RWPE1 (cell line): ENCODE data around the gene HK2.
"Not testable (repeated sequence)": the region's sequence is repeated elsewhere in the genome, so short reads cannot be mapped to it uniquely, and the experiment has no call there.

Experiments
- CTCF ChIA-PET: fragments of 350-600 bp; sonication (Branson Sonifier 250); formaldehyde crosslinking; extraction: SDS; loops from one replicate; lab custom pipeline; 2021; lab: Yijun Ruan, JAX
- POLR2A ChIA-PET: fragments of 400-600 bp; formaldehyde crosslinking; extraction: SDS; loops from one replicate; lab custom pipeline; 2020; ENCODE audit warnings: antibody characterized with exemption; ENCODE audit not compliant: low non-redundant PET; lab: Yijun Ruan, JAX
- DNase-seq: peaks from one replicate; pipeline ENCODE4 v3.0.0; 2012; ENCODE audit warnings: low spot score
- H3K27ac ChIP-seq: fragments of 450-650 bp; 2 replicates; pipeline ENCODE4 v1.5.1; 2017
- CTCF ChIP-seq: fragments of 450-650 bp; conservative IDR thresholded peaks from 2 replicates; pipeline ENCODE4 v1.5.1; 2017; ENCODE audit warnings: low read depth, mild to moderate bottlenecking

The HK2 gene

GRCh38 chr2:74833418-74834233, at the start of gene HK2:
HK2 (plus strand) TSS chr2:74834127; CDS start chr2:74834581, 454 bp downstream.
- TF ChIP-seq CTCF, result no peak
- peak; percentile 98 for DNase-seq
- CTCF ChIA-PET, result no interaction called here
- POLR2A ChIA-PET, result interaction anchor here (0.6 to 0.8 kb wide), 3 partner anchors 9 to 11 kb away, joined by 3 to 4 read pairs (median 3); no protein-coding TSS in a partner anchor
- H3K27ac ChIP-seq, result peak within 1 kb of the TSS; percentile 80

- no peak for TF ChIP-seq CTCF
- ChIA-PET POLR2A (no interaction called here), CTCF (interaction anchor here (0.7 kb wide), 1 partner anchor 25 kb away, joined by 4 read pairs; no protein-coding TSS in a partner anchor)
- no peak for DNase-seq
- no peak overlapping the region for H3K27ac ChIP-seq
Observed at GRCh38 chr2:74789271-74789670, 44.7 kb upstream of the HK2 start.

GRCh38 chr2:74792282-74792681, 41.6 kb upstream of the HK2 start:
- POLR2A ChIA-PET, result no interaction called here
- TF ChIP-seq CTCF, result no peak
- CTCF ChIA-PET, result no interaction called here
- no peak for DNase-seq
- H3K27ac ChIP-seq, result no peak overlapping the region

- POLR2A ChIA-PET, DNase-seq, H3K27ac ChIP-seq, CTCF ChIA-PET: not testable (repeated sequence)
Observed at GRCh38 chr2:74794878-74795277, 39.0 kb upstream of the HK2 start.

- no peak for DNase-seq
- no peak for TF ChIP-seq CTCF
- CTCF ChIA-PET, result no interaction called here
- no peak overlapping the region for H3K27ac ChIP-seq
- POLR2A ChIA-PET, result no interaction called here
Observed at GRCh38 chr2:74806355-74806839, 27.5 kb upstream of the HK2 start.

- POLR2A ChIA-PET, result no interaction called here
- DNase-seq, result no peak
Observed at GRCh38 chr2:74806920-74807319, 27.0 kb upstream of the HK2 start.

More at GRCh38 chr2:74806920-74807319, 27.0 kb upstream of the HK2 start:
- CTCF ChIA-PET, result no interaction called here
- no peak overlapping the region for H3K27ac ChIP-seq
- no peak for TF ChIP-seq CTCF
